Karpas-422 (cell line): ENCODE data around the gene MICAL2. TPM values are rescaled to one million over a fixed set of nuclear protein-coding genes. Genes with fewer than 3 reads are reported as not detected.

Experiments
- DNase-seq: peaks from one replicate; pipeline ENCODE4 v3.0.0-alpha.2; 2015
- H2AFZ ChIP-seq: fragments of 200-600 bp; sonication (generic); 2 replicates; pipeline ENCODE4 v1.6.1; 2014; ENCODE audit warnings: antibody characterized with exemption, low read length, mixed read lengths
- H3K27ac ChIP-seq: fragments of 200-600 bp; sonication (generic); 2 replicates; pipeline ENCODE4 v1.5.1; 2014; ENCODE audit warnings: mild to moderate bottlenecking, low read length, moderate library complexity
- H3K27me3 ChIP-seq: fragments of 200-600 bp; sonication (generic); 2 replicates; pipeline ENCODE4 v1.6.1; 2014; ENCODE audit warnings: low read length, mixed read lengths
- H3K36me3 ChIP-seq: fragments of 200-600 bp; sonication (generic); 2 replicates; pipeline ENCODE4 v1.6.1; 2014; ENCODE audit warnings: low read length, mixed read lengths; ENCODE audit not compliant: insufficient read depth
- H3K4me1 ChIP-seq: fragments of 200-600 bp; sonication (generic); 2 replicates; pipeline ENCODE4 v1.6.1; 2014; ENCODE audit warnings: mild to moderate bottlenecking, low read length, mixed read lengths
- H3K4me2 ChIP-seq: fragments of 200-600 bp; sonication (generic); 2 replicates; pipeline ENCODE4 v1.6.1; 2014; ENCODE audit warnings: low read length, low read depth, mild to moderate bottlenecking; ENCODE audit not compliant: poor library complexity, severe bottlenecking
- H3K4me3 ChIP-seq: fragments of 200-600 bp; sonication (generic); 2 replicates; pipeline ENCODE4 v1.5.1; 2014; ENCODE audit warnings: mild to moderate bottlenecking, antibody characterized with exemption, low read length, mixed read lengths
- H3K79me2 ChIP-seq: fragments of 200-600 bp; sonication (generic); 2 replicates; pipeline ENCODE4 v1.6.1; 2014; ENCODE audit warnings: mild to moderate bottlenecking, low read length, mixed read lengths
- H3K9ac ChIP-seq: fragments of 200-600 bp; sonication (generic); 2 replicates; pipeline ENCODE4 v1.6.0; 2014; ENCODE audit warnings: low read length
- H3K9me2 ChIP-seq: fragments of 200-600 bp; sonication (generic), shearing (Covaris generic); replicated peaks from 2 replicates; pipeline ENCODE4 v1.6.0; 2014; ENCODE audit warnings: mild to moderate bottlenecking, low read length, moderate library complexity; ENCODE audit not compliant: insufficient read depth
- H3K9me3 ChIP-seq: fragments of 300-700, 200-600 bp; sonication (generic); 2 replicates; pipeline ENCODE4 v1.6.1; 2014; ENCODE audit warnings: low read length, mixed read lengths
- H4K20me1 ChIP-seq: fragments of 200-600 bp; sonication (generic); 2 replicates; pipeline ENCODE4 v1.6.1; 2014; ENCODE audit warnings: mild to moderate bottlenecking, antibody characterized with exemption, low read length, low read depth; ENCODE audit not compliant: insufficient read depth
- total RNA-seq: library from RNA; depleted of rRNA; stranded (reverse); fragments of >200 nt; shearing (Covaris generic); gene quantifications from 2 replicates; pipeline ENCODE4 v1.2.3, GENCODE V29; 2014; ENCODE audit warnings: low replicate concordance

The MICAL2 gene
- total RNA-seq, 1 experiment from 2014 or later = 0.93 TPM

DNA sequence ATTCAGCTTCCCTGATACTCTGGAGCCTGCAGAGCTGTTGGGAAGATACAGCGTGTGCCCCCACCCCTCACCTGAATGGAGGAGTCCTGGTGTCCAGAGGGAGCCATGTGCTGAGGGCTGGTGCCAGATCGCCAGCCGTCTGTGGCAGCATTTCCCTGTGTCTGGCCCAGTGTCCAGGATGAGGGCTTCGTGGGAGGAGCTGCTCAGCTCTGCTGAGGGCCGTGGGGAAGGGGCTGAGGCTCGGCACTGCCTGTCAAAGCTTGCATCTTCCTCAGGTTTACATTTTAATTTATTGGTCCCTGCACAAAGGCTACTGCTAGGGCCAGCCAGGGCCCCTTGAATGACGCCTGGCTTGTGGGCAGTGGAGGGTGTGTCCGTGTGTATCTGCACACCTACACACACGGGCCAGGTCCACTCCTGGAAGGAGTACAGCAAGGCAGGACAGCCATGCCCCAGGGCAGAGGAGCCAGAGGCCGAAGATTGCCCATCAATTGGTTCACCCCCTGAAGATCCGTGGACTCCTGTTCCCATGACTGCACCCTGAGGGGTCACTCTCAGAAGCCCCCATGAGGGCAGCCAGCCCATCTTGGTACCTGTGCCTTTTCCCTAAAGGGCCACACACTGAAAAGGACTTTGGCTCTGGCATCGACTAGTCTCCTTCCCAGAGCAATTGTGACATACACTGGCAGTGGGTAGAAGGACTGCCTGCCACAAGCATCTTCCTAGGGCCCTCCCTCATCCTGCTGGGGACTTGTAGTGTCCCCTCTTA is 159.2 kb downstream of the MICAL2 start:
- no peaks in the 10 kb centered on the region for H3K9me2 ChIP-seq
- no peaks in the 10 kb centered on the region for H3K79me2 ChIP-seq
- no peak overlapping the region for H3K4me2 ChIP-seq
- no peaks in the 10 kb centered on the region for H3K9me3 ChIP-seq
- no peaks in the 10 kb centered on the region for H4K20me1 ChIP-seq
- no peak overlapping the region for H3K27ac ChIP-seq
- H3K4me1 ChIP-seq = no peaks in the 10 kb centered on the region
- no peak for DNase-seq
- H3K4me3 ChIP-seq = no peak overlapping the region
- no peaks in the 10 kb centered on the region; the same call in 1 of the 2 replicates for H3K27me3 ChIP-seq
- no peak overlapping the region for H3K9ac ChIP-seq
- no peaks in the 10 kb centered on the region for H3K36me3 ChIP-seq
- H2AFZ ChIP-seq = no peak overlapping the region

DNA sequence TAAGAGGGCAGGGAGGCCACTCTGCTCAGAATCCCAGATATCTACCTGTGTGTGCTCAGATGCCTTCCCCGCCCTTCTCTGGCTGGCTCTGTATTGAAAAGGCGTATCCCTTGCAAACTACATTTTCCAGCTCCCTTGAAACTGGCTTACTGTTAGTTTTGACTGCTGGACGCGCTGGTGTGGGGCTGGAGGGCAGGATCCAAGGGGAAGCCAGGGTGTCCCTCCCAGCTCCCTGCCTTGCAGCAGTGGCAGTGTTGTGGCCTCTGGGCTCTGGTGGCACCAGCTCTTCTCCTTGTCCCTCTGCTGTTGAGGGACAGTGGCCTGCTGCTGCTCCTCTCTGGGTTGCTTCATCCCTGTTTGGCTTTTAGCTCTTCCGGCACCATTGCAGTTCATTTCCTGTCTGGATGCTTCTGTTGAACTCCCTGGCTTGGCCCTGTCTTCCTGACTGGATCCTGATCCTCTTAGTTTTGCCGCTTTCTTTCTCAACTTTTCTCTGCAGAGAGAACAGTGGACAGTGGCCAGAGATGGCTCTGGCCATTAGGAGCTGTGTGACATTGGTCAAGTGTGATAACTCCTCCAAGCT is 159.9 kb downstream of the MICAL2 start:
- Histone ChIP-seq H3K4me2 (no peak overlapping the region), H2AFZ (no peak overlapping the region)

DNA sequence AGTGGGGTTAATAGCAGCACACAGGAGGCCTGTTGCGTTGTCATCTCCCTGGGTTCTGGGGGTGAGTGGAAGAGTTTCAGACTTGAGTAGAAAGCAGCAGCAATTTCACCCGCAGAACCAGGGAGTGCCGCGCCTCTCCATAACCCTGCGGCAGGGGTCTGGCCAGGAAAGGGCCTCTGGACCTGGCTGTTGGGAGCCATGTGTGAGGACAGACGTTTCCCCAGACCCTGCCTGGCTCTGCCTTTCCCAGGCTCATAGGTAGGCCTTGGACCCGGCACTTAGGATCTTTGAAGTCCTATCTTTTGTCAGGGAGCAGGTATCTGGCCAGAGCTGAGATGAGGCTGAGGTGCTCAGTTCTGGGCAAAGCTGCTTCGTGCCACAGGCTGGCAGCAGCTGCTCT is 160.4 kb downstream of the MICAL2 start:
- H3K27ac ChIP-seq = no peak overlapping the region
- H3K9me2 ChIP-seq = no peaks in the 10 kb centered on the region
- H3K27me3 ChIP-seq = no peaks in the 10 kb centered on the region; the same call in 1 of the 2 replicates
- no peaks in the 10 kb centered on the region for H3K79me2 ChIP-seq
- H3K4me3 ChIP-seq = no peak overlapping the region
- no peaks in the 10 kb centered on the region for H4K20me1 ChIP-seq
- no peak for DNase-seq
- no peaks in the 10 kb centered on the region for H3K4me1 ChIP-seq
- no peak overlapping the region for H3K9ac ChIP-seq
- H3K9me3 ChIP-seq = no peaks in the 10 kb centered on the region
- no peaks in the 10 kb centered on the region for H3K36me3 ChIP-seq
- H3K4me2 ChIP-seq = no peak overlapping the region
- H2AFZ ChIP-seq = no peak overlapping the region

More for the DNA sequence above, 159.9 kb downstream of the MICAL2 start:
- no peak overlapping the region for H3K4me3 ChIP-seq
- H3K27ac ChIP-seq = no peak overlapping the region
- H3K79me2 ChIP-seq = no peaks in the 10 kb centered on the region
- no peak overlapping the region for H3K9ac ChIP-seq
- no peaks in the 10 kb centered on the region for H3K36me3 ChIP-seq
- H3K4me1 ChIP-seq = no peaks in the 10 kb centered on the region
- no peaks in the 10 kb centered on the region; the same call in 1 of the 2 replicates for H3K27me3 ChIP-seq
- no peak for DNase-seq
- no peaks in the 10 kb centered on the region for H4K20me1 ChIP-seq
- H3K9me3 ChIP-seq = no peaks in the 10 kb centered on the region
- H3K9me2 ChIP-seq = no peaks in the 10 kb centered on the region

DNA sequence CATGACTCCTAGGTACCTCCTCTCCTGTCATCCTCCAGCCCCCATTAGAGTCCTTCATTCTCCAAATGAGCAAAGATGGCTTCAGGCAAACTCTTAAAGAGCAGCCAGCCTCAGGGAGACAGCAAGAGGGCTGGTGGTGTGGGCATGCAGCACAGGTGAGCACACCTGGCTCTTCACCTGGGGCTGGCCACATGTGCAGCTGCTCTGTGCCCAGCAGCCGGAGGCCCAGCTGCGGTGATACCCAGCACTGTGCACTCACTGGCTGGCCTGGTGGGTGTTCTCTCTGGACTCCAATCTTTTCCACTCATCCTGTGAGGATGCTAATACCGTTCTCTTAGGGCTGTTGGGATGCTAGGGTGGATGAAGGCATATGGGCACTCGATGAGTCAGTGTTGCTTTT is 160.9 kb downstream of the MICAL2 start:
- Histone ChIP-seq H3K4me3 (no peak overlapping the region), H3K36me3 (no peaks in the 10 kb centered on the region), H3K27me3 (no peaks in the 10 kb centered on the region; the same call in 1 of the 2 replicates), H3K9me3 (no peaks in the 10 kb centered on the region), H4K20me1 (no peaks in the 10 kb centered on the region), H3K9ac (no peak overlapping the region), H3K4me1 (no peaks in the 10 kb centered on the region), H3K79me2 (no peaks in the 10 kb centered on the region), H3K9me2 (no peaks in the 10 kb centered on the region), H2AFZ (no peak overlapping the region), H3K27ac (no peak overlapping the region), H3K4me2 (no peak overlapping the region)
- no peak for DNase-seq

DNA sequence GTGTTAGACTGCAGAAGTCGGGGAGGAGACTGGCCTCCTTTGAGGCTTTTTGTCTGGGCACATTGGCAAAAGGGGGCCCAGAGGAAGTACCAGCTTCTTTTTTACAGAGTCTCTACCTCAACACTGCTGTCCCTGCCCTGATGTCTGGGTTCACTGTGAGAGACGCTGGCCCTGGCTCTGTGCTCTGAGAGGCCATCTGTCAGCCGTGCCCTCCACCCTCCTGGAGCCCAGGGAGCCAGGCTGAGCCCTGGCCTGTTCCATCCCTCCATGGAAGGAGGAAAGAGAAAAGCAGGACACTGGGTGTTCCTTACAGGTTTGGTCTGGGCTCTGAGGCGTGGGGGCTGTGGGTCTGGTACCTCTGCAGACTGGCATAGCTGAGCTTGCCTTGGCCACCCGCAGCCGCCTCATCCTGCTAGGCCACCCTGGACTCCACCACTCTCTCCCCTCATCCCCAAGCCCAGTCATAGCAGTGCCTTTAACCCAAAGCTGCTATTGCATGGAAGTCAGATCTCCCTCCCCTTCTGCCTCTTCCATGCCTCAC is 161.5 kb downstream of the MICAL2 start:
- H3K9me2 ChIP-seq = no peaks in the 10 kb centered on the region
- no peak overlapping the region for H3K4me2 ChIP-seq
- H3K79me2 ChIP-seq = no peaks in the 10 kb centered on the region
- H2AFZ ChIP-seq = no peak overlapping the region
- H3K9ac ChIP-seq = no peak overlapping the region
- H3K9me3 ChIP-seq = no peaks in the 10 kb centered on the region
- H3K27ac ChIP-seq = no peak overlapping the region
- no peak overlapping the region for H3K4me3 ChIP-seq
- no peaks in the 10 kb centered on the region for H3K4me1 ChIP-seq
- H4K20me1 ChIP-seq = no peaks in the 10 kb centered on the region
- no peaks in the 10 kb centered on the region for H3K36me3 ChIP-seq
- no peaks in the 10 kb centered on the region; the same call in 1 of the 2 replicates for H3K27me3 ChIP-seq
- DNase-seq = no peak

DNA sequence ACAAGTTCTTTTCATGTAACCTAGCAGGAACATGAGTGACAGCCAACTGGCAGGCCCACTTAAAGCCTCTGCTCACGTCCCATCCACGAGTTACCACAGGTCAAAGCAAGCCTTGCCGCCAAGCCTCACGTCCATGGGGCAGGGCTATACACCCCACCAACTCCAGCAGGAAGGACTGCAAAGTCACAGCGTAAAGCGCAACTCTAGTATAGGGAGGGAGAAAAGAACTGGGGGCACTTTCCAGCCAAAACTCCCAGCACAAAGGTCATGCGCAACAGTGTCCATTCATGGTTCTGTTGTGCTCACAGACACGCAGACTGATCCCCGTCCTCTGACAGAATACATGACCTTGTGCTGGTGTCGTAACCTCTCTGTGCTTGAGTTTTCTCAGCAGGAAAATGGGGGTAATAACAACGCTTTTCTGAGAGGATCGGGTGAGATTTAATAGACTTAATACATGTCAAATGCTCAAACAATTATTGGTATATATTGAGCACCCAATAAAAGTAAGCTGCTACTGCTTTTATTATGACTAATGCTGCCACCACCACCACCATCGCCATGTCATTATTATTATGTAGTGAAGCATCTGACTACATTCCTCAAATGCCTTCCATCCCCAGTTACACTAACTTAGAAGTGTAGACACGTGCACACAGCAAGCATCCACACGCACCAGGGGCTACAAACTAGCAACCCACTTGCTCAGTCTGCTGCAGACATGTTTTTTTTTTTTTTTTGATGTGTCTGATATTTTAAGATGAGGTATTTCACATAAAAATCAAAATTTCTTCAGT is 162.6 kb downstream of the MICAL2 start:
- H2AFZ ChIP-seq = no peak overlapping the region
- H3K27me3 ChIP-seq = no peaks in the 10 kb centered on the region; the same call in 1 of the 2 replicates
- H3K4me1 ChIP-seq = no peaks in the 10 kb centered on the region
- no peak for DNase-seq
- no peaks in the 10 kb centered on the region for H3K9me2 ChIP-seq
- H3K27ac ChIP-seq = no peak overlapping the region
- H3K79me2 ChIP-seq = no peaks in the 10 kb centered on the region
- no peak overlapping the region for H3K9ac ChIP-seq
- H3K36me3 ChIP-seq = no peaks in the 10 kb centered on the region
- no peak overlapping the region for H3K4me3 ChIP-seq
- no peaks in the 10 kb centered on the region for H4K20me1 ChIP-seq
- no peak overlapping the region for H3K4me2 ChIP-seq
- H3K9me3 ChIP-seq = no peaks in the 10 kb centered on the region

DNA sequence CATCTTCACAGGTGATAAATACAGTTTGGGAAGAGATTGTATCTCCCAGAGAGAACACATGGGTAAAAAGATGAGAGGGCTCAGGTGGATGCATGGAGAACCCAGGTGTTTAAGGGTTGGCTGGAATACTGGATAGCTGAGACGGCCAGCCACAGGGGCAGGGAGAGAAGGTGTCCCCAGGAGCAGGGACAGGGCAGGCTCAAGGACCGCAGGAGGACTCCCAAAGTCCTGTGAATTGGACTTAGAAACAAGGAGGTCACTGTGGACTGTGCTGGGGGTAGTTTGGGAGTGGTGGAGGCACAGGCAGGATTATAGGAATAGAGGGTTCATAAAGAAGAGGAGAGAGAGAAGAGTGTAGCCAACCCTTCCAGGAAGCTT is 163.2 kb downstream of the MICAL2 start:
- Histone ChIP-seq H3K9me2 (no peaks in the 10 kb centered on the region), H3K4me3 (no peak overlapping the region), H3K4me2 (no peak overlapping the region), H3K9ac (no peak overlapping the region), H3K36me3 (no peaks in the 10 kb centered on the region), H3K79me2 (no peaks in the 10 kb centered on the region), H3K27ac (no peak overlapping the region), H2AFZ (no peak overlapping the region), H3K4me1 (no peaks in the 10 kb centered on the region), H3K9me3 (no peaks in the 10 kb centered on the region), H3K27me3 (no peaks in the 10 kb centered on the region), H4K20me1 (no peaks in the 10 kb centered on the region)
- DNase-seq = no peak

DNA sequence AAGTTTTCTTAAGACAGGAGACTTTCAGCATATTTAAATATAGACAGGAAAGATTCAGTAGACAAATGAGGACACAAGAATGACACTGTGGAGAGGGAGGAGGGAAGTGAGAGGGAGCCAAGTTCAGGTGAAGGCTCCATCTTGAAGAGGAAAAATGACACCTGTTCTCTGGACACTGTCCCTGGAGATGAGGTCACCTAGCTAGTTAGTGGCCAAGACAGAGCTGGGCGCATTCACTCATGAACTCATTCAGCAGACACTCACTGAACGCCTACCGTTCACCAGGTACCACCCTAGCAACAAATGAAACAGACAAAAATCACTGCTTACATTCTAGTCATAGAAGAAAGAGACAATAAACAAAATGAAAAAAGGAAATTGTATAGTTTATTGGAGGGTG is 163.7 kb downstream of the MICAL2 start:
- no peak overlapping the region for H3K4me2 ChIP-seq
- no peaks in the 10 kb centered on the region for H3K9me2 ChIP-seq

More for the DNA sequence above, 163.7 kb downstream of the MICAL2 start:
- no peaks in the 10 kb centered on the region for H3K27me3 ChIP-seq
- H3K4me3 ChIP-seq = no peak overlapping the region
- H4K20me1 ChIP-seq = no peaks in the 10 kb centered on the region
- DNase-seq = no peak
- no peaks in the 10 kb centered on the region for H3K9me3 ChIP-seq
- H3K79me2 ChIP-seq = no peaks in the 10 kb centered on the region
- H3K4me1 ChIP-seq = no peaks in the 10 kb centered on the region
- no peak overlapping the region for H3K27ac ChIP-seq
- no peak overlapping the region for H2AFZ ChIP-seq
- no peaks in the 10 kb centered on the region for H3K36me3 ChIP-seq
- H3K9ac ChIP-seq = no peak overlapping the region
